OCI-LY1 (cell line): Measurements from ENCODE around the gene USP6NL.

Experiments used
- H2AFZ ChIP-seq: fragments of 200-600 bp; sonication (generic), shearing (Covaris generic); 2 replicates; pipeline ENCODE4 v1.6.0; 2014; ENCODE audit warnings: antibody characterized with exemption, mild to moderate bottlenecking, low read length
- H3F3A ChIP-seq: fragments of 200-600 bp; sonication (generic), shearing (Covaris generic); 2 replicates; pipeline ENCODE4 v1.6.0; 2014; ENCODE audit warnings: mild to moderate bottlenecking, antibody characterized with exemption, low read length, moderate library complexity; ENCODE audit not compliant: insufficient read depth
- H3K27ac ChIP-seq: fragments of 200-600 bp; sonication (generic); 2 replicates; pipeline ENCODE4 v1.5.1; 2014; ENCODE audit warnings: low read length, mixed run types, mild to moderate bottlenecking, low read depth; ENCODE audit not compliant: poor library complexity, severe bottlenecking
- H3K27me3 ChIP-seq: fragments of 200-600 bp; sonication (generic); 2 replicates; pipeline ENCODE4 v1.6.0; 2014; ENCODE audit warnings: antibody characterized with exemption, mild to moderate bottlenecking, low read length, moderate library complexity; ENCODE audit not compliant: insufficient read depth
- H3K36me3 ChIP-seq: fragments of 200-600 bp; sonication (generic); 2 replicates; pipeline ENCODE4 v1.6.1; 2014; ENCODE audit warnings: mild to moderate bottlenecking, antibody characterized with exemption, low read length, moderate library complexity, mixed read lengths; ENCODE audit not compliant: insufficient read depth
- H3K4me1 ChIP-seq: fragments of 200-600 bp; sonication (generic); 2 replicates; pipeline ENCODE4 v1.5.1; 2014; ENCODE audit warnings: mild to moderate bottlenecking, low read length, moderate library complexity; ENCODE audit not compliant: insufficient read depth, severe bottlenecking
- H3K4me2 ChIP-seq: fragments of 200-600 bp; sonication (generic), shearing (Covaris generic); 2 replicates; pipeline ENCODE4 v1.6.1; 2014; ENCODE audit warnings: low read length
- H3K4me3 ChIP-seq: fragments of 200-600 bp; sonication (generic); 2 replicates; pipeline ENCODE4 v1.5.1; 2014; ENCODE audit warnings: low read length, low read depth, mild to moderate bottlenecking, mixed read lengths; ENCODE audit not compliant: poor library complexity, severe bottlenecking
- H3K79me2 ChIP-seq: fragments of 200-600 bp; shearing (Covaris generic); 2 replicates; pipeline ENCODE4 v1.6.1; 2016; ENCODE audit warnings: mixed run types, low read length, mixed read lengths; ENCODE audit not compliant: insufficient read depth
- H3K9ac ChIP-seq: fragments of 200-600 bp; sonication (generic), shearing (Covaris generic); 2 replicates; pipeline ENCODE4 v1.6.1; 2014; ENCODE audit warnings: mild to moderate bottlenecking, low read length, mixed read lengths
- H3K9me2 ChIP-seq: fragments of 200-600 bp; sonication (generic), shearing (Covaris generic); 2 replicates; pipeline ENCODE4 v1.6.1; 2014; ENCODE audit warnings: low read depth, mild to moderate bottlenecking, low read length, mixed read lengths
- H3K9me3 ChIP-seq: fragments of 200-600 bp; shearing (Covaris generic); 2 replicates; pipeline ENCODE4 v1.6.1; 2014; ENCODE audit warnings: low read length, mixed read lengths
- H4K20me1 ChIP-seq: fragments of 200-600 bp; sonication (generic), shearing (Covaris generic); 2 replicates; pipeline ENCODE4 v1.6.0; 2016; ENCODE audit warnings: mild to moderate bottlenecking, low read length; ENCODE audit not compliant: insufficient read depth
- CTCF ChIP-seq: fragments of 200-600 bp; sonication (generic), shearing (Covaris generic); IDR thresholded peaks from 2 replicates; pipeline ENCODE4 v1.5.1; 2017; ENCODE audit warnings: mild to moderate bottlenecking, antibody characterized with exemption, low read length, moderate library complexity, mixed read lengths
- EZH2 ChIP-seq: fragments of 200-600 bp; sonication (generic), shearing (Covaris generic); IDR thresholded peaks from 2 replicates; pipeline ENCODE4 v1.8.0; 2017; ENCODE audit warnings: borderline replicate concordance, mixed run types, mild to moderate bottlenecking, antibody characterized with exemption, low read length, moderate library complexity, mixed read lengths

Gene USP6NL

DNA sequence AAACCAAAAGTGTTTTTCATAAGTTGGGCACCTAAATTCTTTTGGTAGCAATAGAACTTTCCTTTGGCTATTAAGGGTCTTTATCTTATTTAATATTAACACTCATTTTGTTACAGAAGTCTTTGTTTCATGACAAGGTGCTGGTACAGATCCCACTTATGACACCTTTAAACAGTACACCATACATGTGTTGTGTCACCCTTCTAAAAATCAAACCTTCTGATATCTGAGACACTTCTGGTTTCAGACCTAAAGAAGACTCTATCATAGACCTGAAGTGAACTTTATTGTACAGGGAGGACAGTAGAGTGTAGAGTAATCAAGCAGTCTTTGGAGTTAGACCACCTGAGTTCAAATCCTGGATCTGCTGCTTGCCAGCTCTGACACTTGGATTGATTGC is 5.8 kb upstream of the USP6NL start:
- no peak overlapping the region for H2AFZ ChIP-seq
- H3K79me2 ChIP-seq = no peaks in the 10 kb centered on the region
- H3K36me3 ChIP-seq = no peaks in the 10 kb centered on the region
- no peak overlapping the region for H3K9ac ChIP-seq
- no peaks in the 10 kb centered on the region for H4K20me1 ChIP-seq
- no peak for TF ChIP-seq EZH2
- TF ChIP-seq CTCF = no peak
- H3K4me2 ChIP-seq = no peak overlapping the region
- no peaks in the 10 kb centered on the region for H3F3A ChIP-seq
- no peak overlapping the region for H3K4me3 ChIP-seq
- H3K4me1 ChIP-seq = peaks cover 18% of the 10 kb centered on the region
- H3K9me2 ChIP-seq = no peaks in the 10 kb centered on the region
- 0 out of 2 replicates have a peak, but pooled peaks cover 3% of the 10 kb centered on the region for H3K9me3 ChIP-seq
- H3K27me3 ChIP-seq = no peaks in the 10 kb centered on the region
- H3K27ac ChIP-seq = no peak overlapping the region

GRCh38 chr10:11616021-11616420 is 4.6 kb upstream of the USP6NL start:
- Histone ChIP-seq H2AFZ (no peak overlapping the region), H3K27ac (no peak overlapping the region), H3K27me3 (no peaks in the 10 kb centered on the region), H3K4me1 (peaks cover 23% of the 10 kb centered on the region), H3K79me2 (no peaks in the 10 kb centered on the region), H4K20me1 (no peaks in the 10 kb centered on the region), H3K4me3 (no peak overlapping the region), H3K9ac (no peak overlapping the region), H3K9me2 (no peaks in the 10 kb centered on the region), H3F3A (no peaks in the 10 kb centered on the region), H3K36me3 (no peaks in the 10 kb centered on the region), H3K9me3 (0 out of 2 replicates have a peak, but pooled peaks cover 3% of the 10 kb centered on the region), H3K4me2 (no peak overlapping the region)
- TF ChIP-seq EZH2 = no peak
- no peak for TF ChIP-seq CTCF

DNA sequence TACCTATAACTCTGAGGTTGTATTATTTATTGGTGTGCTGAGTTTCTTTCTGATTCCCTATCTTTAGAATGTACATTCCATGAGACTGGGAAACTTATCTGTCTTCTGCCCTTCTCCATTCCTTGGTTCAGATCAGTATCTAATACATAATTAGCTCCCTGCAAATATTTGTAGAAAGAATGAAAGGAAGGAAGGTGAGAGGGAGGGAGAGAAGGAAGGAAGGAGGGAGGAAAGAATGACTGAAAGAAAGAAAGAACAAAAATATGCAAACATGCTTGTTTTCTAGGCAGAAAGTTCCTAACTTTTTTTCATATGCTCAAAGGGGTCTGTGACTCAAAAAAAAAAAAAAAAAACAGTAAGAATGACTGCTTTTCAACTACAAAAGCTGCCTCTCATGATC is 3.9 kb upstream of the USP6NL start:
- Histone ChIP-seq H3K9me2 (no peaks in the 10 kb centered on the region), H2AFZ (no peak overlapping the region), H3K4me3 (no peak overlapping the region), H3K9ac (no peak overlapping the region), H3K27ac (no peak overlapping the region), H3K4me1 (peaks cover 27% of the 10 kb centered on the region), H3K27me3 (no peaks in the 10 kb centered on the region; the same call in 1 of the 2 replicates), H3K36me3 (no peaks in the 10 kb centered on the region), H3K9me3 (0 out of 2 replicates have a peak, but pooled peaks cover 3% of the 10 kb centered on the region), H4K20me1 (no peaks in the 10 kb centered on the region), H3K79me2 (peaks cover 1% of the 10 kb centered on the region; the same call in 1 of the 2 replicates), H3K4me2 (no peak overlapping the region), H3F3A (no peaks in the 10 kb centered on the region)
- no peak for TF ChIP-seq EZH2
- TF ChIP-seq CTCF = no peak
